Measurements from ENCODE around the gene SHISA9.

The SHISA9 gene

DNA sequence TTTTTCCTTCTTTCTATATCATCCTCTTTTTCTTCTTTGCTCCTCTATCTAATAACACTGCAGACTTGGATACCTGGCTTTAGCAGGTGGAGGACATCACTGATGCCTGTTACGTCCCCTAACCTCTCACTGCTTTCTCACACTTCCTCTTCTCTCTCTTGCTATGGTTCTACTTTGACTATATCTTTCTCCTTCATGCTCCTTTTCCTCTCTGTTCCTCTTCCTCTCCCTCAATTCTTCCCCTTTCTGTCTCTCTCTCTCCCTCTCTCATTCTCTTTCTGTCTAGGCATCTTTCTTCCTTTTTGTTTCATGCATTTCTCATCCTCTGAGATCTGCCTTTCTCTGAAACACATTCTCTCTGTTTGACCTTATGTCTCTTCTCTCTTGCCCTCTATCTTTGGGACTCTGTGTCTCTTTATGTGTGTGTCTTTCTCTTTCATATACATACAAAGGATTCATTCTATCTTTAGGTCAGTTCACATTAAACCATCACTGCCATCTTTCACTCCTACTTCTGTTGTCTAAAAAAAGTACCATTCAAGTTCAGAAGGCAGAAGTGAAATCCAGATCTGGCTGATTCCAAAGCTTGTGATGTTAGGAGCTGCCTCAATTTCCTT lies 353.7 kb downstream of the SHISA9 start:
- H2BK120ac ChIP-seq (ENCODE audit: low read depth, low read length): no peak overlapping the region
- H2BK5ac ChIP-seq (ENCODE audit: low read depth, low read length, poor library complexity, severe bottlenecking): no peak overlapping the region
- H3K9ac ChIP-seq (ENCODE audit: low read length): no peak overlapping the region
- no peak overlapping the region for H3K4me3 ChIP-seq (ENCODE audit: insufficient read depth in 1 of 2, low read depth in 1 of 2, low read length in 2 of 2)
- no peak overlapping the region for H2BK15ac ChIP-seq (ENCODE audit: low read depth, poor library complexity, severe bottlenecking)
- H3K27me3 ChIP-seq (ENCODE audit: control insufficient read depth in 1 of 2, insufficient read depth in 1 of 2, low read length in 2 of 2): no peaks in the 10 kb centered on the region
- no peak overlapping the region for H3K4ac ChIP-seq (ENCODE audit: low read depth in 1 of 2, low read length in 2 of 2)
- H3K27ac ChIP-seq (ENCODE audit: low read length, poor library complexity, severe bottlenecking): no peak overlapping the region
- H3K23ac ChIP-seq (ENCODE audit: low read length in 2 of 2): no peak overlapping the region
- H3K79me1 ChIP-seq (replicated peaks; ENCODE audit: low read length, poor library complexity, severe bottlenecking): no peaks in the 10 kb centered on the region
- H3K4me2 ChIP-seq (ENCODE audit: low read length, poor library complexity, severe bottlenecking): no peak overlapping the region
- 29% methylated on average over 1 of the region's 1 CpG for WGBS
- H2AK5ac ChIP-seq (ENCODE audit: low read length, severe bottlenecking): no peak overlapping the region
- H3K9me3 ChIP-seq (ENCODE audit: control insufficient read depth, low read length): peaks cover 15% of the 10 kb centered on the region
- H4K8ac ChIP-seq (ENCODE audit: low read length): no peak overlapping the region
- H4K91ac ChIP-seq (ENCODE audit: low read length): no peak overlapping the region
- H3K18ac ChIP-seq (ENCODE audit: low read depth in 1 of 2, low read length in 2 of 2): no peak overlapping the region
- H3K36me3 ChIP-seq (ENCODE audit: control insufficient read depth in 1 of 2, insufficient read depth in 2 of 2, low read depth in 1 of 2, low read length in 2 of 2): no peaks in the 10 kb centered on the region
- no peak overlapping the region for H2BK12ac ChIP-seq (ENCODE audit: low read length in 2 of 2)
- no peaks in the 10 kb centered on the region for H3K4me1 ChIP-seq (ENCODE audit: control insufficient read depth, insufficient read depth, low read depth, low read length)
- H3K14ac ChIP-seq (ENCODE audit: low read length in 2 of 2): no peak overlapping the region
- H2AFZ ChIP-seq (ENCODE audit: low read depth, low read length): no peak overlapping the region
- DNase-seq: no peak

DNA sequence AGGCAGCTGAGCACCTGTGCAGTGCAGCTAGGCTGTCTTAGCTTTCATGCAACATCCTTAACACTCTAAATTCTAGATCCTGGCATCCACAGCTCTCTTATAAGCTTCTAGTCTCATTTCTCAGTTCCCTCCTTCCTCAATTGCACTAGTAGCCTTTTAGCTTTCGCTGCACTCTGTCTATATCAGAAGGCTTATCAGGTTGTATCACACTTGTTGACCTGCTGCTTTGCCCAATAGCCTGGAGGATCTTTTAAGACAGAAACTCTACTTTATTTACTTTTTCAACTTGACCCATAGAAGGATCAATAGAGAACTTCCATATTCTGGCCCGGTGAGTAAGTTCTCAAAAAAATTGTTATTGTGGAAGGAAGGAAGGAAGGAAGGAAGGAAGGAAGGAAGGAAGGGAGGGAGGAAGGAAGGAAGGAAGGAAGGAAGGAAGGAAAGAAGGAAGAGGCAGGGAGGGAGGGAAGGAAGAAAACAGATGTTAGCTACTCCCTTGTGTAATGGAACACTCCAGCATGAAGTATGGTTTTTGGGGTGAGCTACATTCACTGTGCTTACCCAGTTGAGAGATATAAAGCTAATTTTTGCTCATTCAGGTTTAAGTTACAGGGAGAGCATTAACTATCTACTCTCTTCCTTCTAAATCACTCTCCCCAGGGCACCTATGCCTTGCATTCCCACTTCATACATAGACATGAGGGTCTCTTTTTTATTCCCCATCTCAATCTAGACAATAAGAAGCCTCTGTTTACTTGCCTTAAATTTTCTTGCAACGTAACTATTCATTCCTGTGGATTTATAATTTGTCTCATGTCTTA lies 361.1 kb downstream of the SHISA9 start:
- Histone ChIP-seq H2BK5ac (ENCODE audit: low read depth, low read length, poor library complexity, severe bottlenecking) (no peak overlapping the region), H3K4me3 (ENCODE audit: insufficient read depth in 1 of 2, low read depth in 1 of 2, low read length in 2 of 2) (no peak overlapping the region), H3K79me1 (replicated peaks; ENCODE audit: low read length, poor library complexity, severe bottlenecking) (no peaks in the 10 kb centered on the region), H3K4me2 (ENCODE audit: low read length, poor library complexity, severe bottlenecking) (no peak overlapping the region), H3K36me3 (ENCODE audit: control insufficient read depth in 1 of 2, insufficient read depth in 2 of 2, low read depth in 1 of 2, low read length in 2 of 2) (no peaks in the 10 kb centered on the region), H3K14ac (ENCODE audit: low read length in 2 of 2) (no peak overlapping the region), H3K18ac (ENCODE audit: low read depth in 1 of 2, low read length in 2 of 2) (no peak overlapping the region), H3K4ac (ENCODE audit: low read depth in 1 of 2, low read length in 2 of 2) (no peak overlapping the region), H3K9me3 (ENCODE audit: control insufficient read depth, low read length) (peaks cover 5% of the 10 kb centered on the region), H4K8ac (ENCODE audit: low read length) (no peak overlapping the region), H3K4me1 (ENCODE audit: control insufficient read depth, insufficient read depth, low read depth, low read length) (no peaks in the 10 kb centered on the region), H3K23ac (ENCODE audit: low read length in 2 of 2) (no peak overlapping the region), H2BK120ac (ENCODE audit: low read depth, low read length) (no peak overlapping the region), H2AK5ac (ENCODE audit: low read length, severe bottlenecking) (no peak overlapping the region), H3K27ac (ENCODE audit: low read length, poor library complexity, severe bottlenecking) (no peak overlapping the region), H2BK12ac (ENCODE audit: low read length in 2 of 2) (no peak overlapping the region), H4K91ac (ENCODE audit: low read length) (no peak overlapping the region), H2BK15ac (ENCODE audit: low read depth, poor library complexity, severe bottlenecking) (no peak overlapping the region), H3K9ac (ENCODE audit: low read length) (no peak overlapping the region), H2AFZ (ENCODE audit: low read depth, low read length) (no peak overlapping the region), H3K27me3 (ENCODE audit: control insufficient read depth in 1 of 2, insufficient read depth in 1 of 2, low read length in 2 of 2) (peaks cover 0 to 4% of the 10 kb centered on the region in 2 experiments)
- 69% methylated on average over 3 of the region's 3 CpGs for WGBS
- no peak for DNase-seq

DNA sequence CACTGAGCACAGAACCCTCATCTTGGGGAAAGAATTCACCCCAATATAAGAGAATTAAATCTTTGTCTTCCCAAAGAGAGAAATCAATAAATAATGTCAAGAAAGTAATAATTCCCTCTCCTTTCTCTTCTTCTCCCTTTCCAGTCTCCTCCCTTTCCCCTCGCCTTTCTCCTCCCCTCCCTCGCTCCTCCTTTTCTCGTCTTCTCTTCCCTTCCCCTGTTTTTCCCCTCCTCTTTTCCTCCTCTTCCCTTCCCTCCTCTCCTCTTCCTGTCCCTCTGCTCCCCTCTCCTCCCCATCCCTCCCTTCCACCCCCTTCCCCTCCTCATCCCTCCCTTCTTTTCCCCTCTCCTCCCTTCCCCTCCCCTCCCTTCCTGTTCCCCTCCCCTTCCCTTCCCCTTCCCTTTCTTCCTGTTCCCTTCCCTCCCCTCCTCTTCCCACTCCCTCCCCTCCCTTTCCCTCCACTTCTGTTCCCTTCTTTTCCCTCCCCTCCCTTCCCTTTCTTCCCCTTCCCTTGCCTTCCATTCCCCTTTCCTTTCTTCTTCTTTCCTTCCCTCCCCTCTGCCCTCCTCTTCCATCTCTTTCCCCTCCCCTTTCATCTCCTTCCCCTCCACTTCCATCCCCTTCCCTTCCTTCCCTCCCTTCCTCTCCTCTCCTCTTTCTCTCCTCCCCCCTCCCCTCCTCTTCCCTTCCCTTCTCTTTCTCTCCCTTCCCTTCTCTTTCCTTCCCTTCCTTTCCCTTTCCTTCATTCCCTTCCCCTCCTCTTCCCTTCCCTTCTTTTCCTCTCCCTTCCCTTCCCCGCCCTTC lies 363.6 kb downstream of the SHISA9 start:
- Histone ChIP-seq H3K27ac (ENCODE audit: low read length, poor library complexity, severe bottlenecking) (no peak overlapping the region), H4K91ac (ENCODE audit: low read length) (no peak overlapping the region), H3K18ac (ENCODE audit: low read depth in 1 of 2, low read length in 2 of 2) (no peak overlapping the region), H3K27me3 (ENCODE audit: control insufficient read depth in 1 of 2, insufficient read depth in 1 of 2, low read length in 2 of 2) (peaks cover 0 to 4% of the 10 kb centered on the region in 2 experiments), H3K9ac (ENCODE audit: low read length) (no peak overlapping the region), H2BK5ac (ENCODE audit: low read depth, low read length, poor library complexity, severe bottlenecking) (no peak overlapping the region), H2BK120ac (ENCODE audit: low read depth, low read length) (no peak overlapping the region), H3K4me3 (ENCODE audit: insufficient read depth in 1 of 2, low read depth in 1 of 2, low read length in 2 of 2) (no peak overlapping the region), H2AFZ (ENCODE audit: low read depth, low read length) (no peak overlapping the region), H3K9me3 (ENCODE audit: control insufficient read depth, low read length) (no peaks in the 10 kb centered on the region), H2AK5ac (ENCODE audit: low read length, severe bottlenecking) (no peak overlapping the region), H2BK15ac (ENCODE audit: low read depth, poor library complexity, severe bottlenecking) (no peak overlapping the region), H3K4me1 (ENCODE audit: control insufficient read depth, insufficient read depth, low read depth, low read length) (no peaks in the 10 kb centered on the region), H2BK12ac (ENCODE audit: low read length in 2 of 2) (no peak overlapping the region), H3K4me2 (ENCODE audit: low read length, poor library complexity, severe bottlenecking) (no peak overlapping the region), H4K8ac (ENCODE audit: low read length) (no peak overlapping the region), H3K14ac (ENCODE audit: low read length in 2 of 2) (no peak overlapping the region), H3K23ac (ENCODE audit: low read length in 2 of 2) (no peak overlapping the region), H3K4ac (ENCODE audit: low read depth in 1 of 2, low read length in 2 of 2) (no peak overlapping the region), H3K36me3 (ENCODE audit: control insufficient read depth in 1 of 2, insufficient read depth in 2 of 2, low read depth in 1 of 2, low read length in 2 of 2) (no peaks in the 10 kb centered on the region), H3K79me1 (replicated peaks; ENCODE audit: low read length, poor library complexity, severe bottlenecking) (no peaks in the 10 kb centered on the region)
- WGBS: 63% methylated on average over 4 of the region's 4 CpGs
- DNase-seq: no peak

GRCh38 chr16:13269359-13269758 lies 368.0 kb downstream of the SHISA9 start:
- Histone ChIP-seq H3K4me3 (ENCODE audit: insufficient read depth in 1 of 2, low read depth in 1 of 2, low read length in 2 of 2) (no peak overlapping the region), H3K4me2 (ENCODE audit: low read length, poor library complexity, severe bottlenecking) (no peak overlapping the region), H3K4me1 (ENCODE audit: control insufficient read depth, insufficient read depth, low read depth, low read length) (no peaks in the 10 kb centered on the region), H4K91ac (ENCODE audit: low read length) (no peak overlapping the region), H3K4ac (ENCODE audit: low read depth in 1 of 2, low read length in 2 of 2) (no peak overlapping the region), H3K14ac (ENCODE audit: low read length in 2 of 2) (no peak overlapping the region), H2BK15ac (ENCODE audit: low read depth, poor library complexity, severe bottlenecking) (no peak overlapping the region), H2AK5ac (ENCODE audit: low read length, severe bottlenecking) (no peak overlapping the region), H3K36me3 (ENCODE audit: control insufficient read depth in 1 of 2, insufficient read depth in 2 of 2, low read depth in 1 of 2, low read length in 2 of 2) (no peaks in the 10 kb centered on the region), H4K8ac (ENCODE audit: low read length) (no peak overlapping the region), H3K9me3 (ENCODE audit: control insufficient read depth, low read length) (peaks cover 4% of the 10 kb centered on the region), H2BK120ac (ENCODE audit: low read depth, low read length) (no peak overlapping the region), H3K18ac (ENCODE audit: low read depth in 1 of 2, low read length in 2 of 2) (no peak overlapping the region), H3K27ac (ENCODE audit: low read length, poor library complexity, severe bottlenecking) (no peak overlapping the region), H2AFZ (ENCODE audit: low read depth, low read length) (no peak overlapping the region), H3K23ac (ENCODE audit: low read length in 2 of 2) (no peak overlapping the region), H3K27me3 (ENCODE audit: control insufficient read depth in 1 of 2, insufficient read depth in 1 of 2, low read length in 2 of 2) (peaks cover 0 to 4% of the 10 kb centered on the region in 2 experiments), H3K79me1 (replicated peaks; ENCODE audit: low read length, poor library complexity, severe bottlenecking) (no peaks in the 10 kb centered on the region), H2BK12ac (ENCODE audit: low read length in 2 of 2) (no peak overlapping the region), H3K9ac (ENCODE audit: low read length) (no peak overlapping the region), H2BK5ac (ENCODE audit: low read depth, low read length, poor library complexity, severe bottlenecking) (no peak overlapping the region)
- no peak for DNase-seq
- 91% methylated on average over 1 of the region's 1 CpG for WGBS

Measured in mesenchymal stem cell (in vitro differentiated cells and primary cell).